CD4-positive, alpha-beta T cell treated with Interleukin-12 subunit alpha and Interleukin-12 subunit beta, for 1 hour (primary cell): ENCODE measurements around the gene RAPGEF4.

ENCODE experiments used
- DNase-seq: peaks from one replicate; pipeline ENCODE4 v3.0.0-alpha.2; 2020

RAPGEF4 gene

DNA sequence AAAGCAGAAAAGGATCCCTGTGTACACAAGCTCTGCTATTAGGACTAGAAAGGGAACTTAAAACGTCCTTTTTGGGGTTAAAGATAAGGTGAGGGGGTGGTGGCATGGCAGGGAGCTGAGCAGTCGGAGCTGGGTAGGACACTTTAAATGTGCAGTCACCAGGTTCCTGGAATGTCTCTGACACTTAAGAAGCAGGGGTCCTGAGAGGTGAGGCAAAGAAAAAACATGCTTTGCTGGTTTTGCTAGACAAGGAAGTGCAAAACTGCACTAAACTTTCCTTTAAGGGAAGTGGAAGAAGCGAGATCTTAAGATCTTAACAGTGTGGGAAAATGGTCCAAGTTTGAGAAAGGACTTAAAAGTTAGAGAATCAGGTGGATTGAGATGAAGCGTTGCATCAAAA is 240.5 kb downstream of the RAPGEF4 start:
- DNase-seq, result no peak

DNA sequence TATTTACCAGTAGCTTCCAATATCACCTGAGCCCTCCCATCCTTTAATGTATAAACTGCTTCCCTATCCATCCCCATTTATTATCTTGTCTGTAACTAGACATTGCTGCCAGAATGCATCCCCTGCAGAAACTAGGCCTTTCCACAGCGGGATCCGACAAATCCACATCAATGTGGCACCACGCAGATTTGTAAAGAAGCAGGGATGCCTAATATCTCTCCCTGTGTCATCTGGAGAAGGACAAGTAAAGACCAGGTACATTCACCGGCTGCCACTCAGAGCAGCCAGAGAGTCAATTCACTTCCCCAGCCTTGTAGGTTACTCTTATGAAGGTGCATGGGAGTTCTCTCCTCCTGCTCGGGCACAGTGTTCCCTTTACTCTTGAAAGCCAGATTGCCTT is 241.2 kb downstream of the RAPGEF4 start:
- no peak for DNase-seq

DNA sequence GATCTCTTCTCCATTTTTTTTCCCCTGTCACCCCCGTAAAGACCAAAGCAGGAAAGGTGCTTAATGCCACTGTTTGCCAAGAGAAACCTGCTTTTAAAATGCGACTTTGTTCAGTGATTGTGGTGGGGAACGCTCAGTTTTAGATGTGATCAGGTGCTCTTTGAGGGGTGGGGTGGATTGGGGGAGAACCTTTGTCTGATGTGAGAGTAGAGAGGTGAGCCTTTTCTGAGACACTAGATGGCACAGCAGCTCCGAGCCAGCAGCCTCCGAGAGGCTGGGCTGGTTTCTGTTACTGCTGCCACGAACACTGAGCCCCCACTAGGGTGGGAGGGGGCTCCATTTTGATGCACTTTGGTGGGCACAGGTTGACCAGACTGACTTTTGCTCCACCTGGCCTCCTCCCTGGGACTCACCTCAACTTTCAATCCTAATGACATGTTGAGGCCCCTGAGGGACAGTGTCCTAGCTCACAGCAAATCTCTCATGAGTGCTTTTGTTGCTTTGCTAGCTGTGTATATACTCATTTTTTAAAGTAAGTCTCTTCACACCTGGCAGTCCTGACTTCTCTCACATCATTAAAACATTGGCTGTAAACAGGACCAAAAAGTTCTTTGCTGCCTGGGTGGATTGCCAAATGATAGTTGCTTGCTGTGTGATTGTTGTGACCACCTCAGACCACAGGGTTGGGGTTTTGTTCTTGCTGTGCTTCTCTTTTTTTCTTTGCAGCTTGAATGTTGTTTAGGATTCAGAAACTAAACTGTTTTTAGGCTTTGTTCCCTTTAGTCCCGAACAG is 241.8 kb downstream of the RAPGEF4 start:
- DNase-seq, result no peak

DNA sequence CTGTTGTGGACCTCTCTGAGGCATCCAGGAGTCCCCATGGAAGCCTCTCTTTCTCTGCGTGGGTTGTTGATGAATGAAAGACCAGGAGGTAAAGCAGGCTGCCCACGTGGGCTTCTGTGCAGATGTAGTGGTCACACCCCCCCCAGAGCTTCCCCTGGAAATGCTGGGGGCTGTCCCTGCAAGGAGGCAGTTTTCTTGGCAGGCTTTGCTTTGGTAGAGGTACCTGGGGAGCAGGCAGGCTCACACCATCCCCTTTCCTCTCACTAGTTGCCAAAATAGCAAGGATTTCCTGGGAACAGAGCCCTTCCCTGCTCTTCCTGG is 242.4 kb downstream of the RAPGEF4 start:
- no peak for DNase-seq

DNA sequence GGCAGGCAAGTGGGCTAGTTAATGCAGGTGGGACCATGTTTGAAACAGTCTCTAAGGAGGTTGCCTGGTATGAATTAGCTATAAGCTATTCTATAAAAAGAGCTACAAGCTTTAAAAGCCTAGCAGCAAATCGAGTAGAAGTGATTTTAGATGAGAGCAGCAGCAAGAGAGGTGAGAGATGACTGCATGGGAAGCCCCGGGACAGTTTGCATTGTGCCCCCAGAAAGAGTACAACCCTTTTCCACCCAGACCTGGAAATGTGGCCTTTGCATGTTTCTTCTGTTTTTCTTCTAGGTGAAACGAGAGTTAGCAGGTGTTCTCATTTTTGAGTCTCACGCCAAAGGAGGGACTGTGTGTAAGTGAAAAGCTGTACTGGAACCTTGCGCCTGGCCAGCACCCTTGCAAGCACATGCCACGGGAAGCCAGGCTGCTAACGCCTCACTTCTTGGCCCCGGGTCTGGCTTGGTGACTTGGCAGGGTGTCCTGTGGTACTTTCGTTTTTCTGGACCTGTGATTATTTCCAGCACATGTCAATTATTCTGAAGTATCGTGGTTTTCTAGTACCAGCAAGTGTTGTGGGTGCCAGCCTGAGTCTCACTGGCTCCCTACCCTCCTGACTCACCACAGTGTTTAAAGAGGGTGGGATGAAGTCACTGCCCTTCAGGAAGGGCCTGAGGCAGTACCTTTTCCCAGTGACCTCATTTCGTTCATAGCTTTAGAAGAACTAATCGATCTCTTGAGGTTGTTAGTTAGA is 249.7 kb downstream of the RAPGEF4 start:
- no peak for DNase-seq

DNA sequence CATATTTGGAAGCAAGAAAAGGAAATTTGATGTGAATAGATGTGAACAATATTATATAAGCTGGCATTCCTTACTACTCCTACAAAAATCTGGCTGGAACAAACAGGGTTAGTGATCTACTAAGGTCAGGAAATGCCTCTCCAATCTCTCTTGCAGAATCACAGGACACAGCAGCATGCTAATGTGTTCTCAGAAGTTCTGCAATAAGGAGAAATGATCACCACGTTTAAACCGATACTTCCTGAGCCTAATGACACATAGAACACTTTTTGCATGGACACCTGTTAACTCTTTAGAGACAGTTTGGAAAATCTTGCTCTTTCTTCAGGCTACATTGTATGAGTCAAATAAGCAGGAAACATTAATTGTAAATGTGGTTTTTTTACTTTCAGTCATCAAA is 250.4 kb downstream of the RAPGEF4 start:
- no peak for DNase-seq

DNA sequence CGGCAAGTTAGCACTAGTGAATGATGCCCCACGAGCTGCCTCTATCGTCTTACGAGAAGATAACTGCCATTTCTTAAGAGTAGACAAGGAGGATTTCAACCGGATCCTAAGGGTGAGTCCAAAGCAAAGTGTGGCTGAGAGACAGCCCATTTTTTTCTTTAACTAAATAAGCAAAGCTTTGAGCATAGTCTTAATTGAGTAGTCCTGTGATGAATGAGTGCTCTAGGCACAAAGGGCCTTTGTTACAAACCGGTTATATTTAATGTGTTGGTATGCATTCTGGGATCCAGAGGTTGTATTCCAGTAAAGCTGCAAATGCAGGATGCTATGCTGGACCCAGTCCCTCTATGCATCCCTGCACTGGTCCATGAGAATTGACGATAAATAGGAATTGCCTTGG is 253.1 kb downstream of the RAPGEF4 start:
- DNase-seq, result no peak

DNA sequence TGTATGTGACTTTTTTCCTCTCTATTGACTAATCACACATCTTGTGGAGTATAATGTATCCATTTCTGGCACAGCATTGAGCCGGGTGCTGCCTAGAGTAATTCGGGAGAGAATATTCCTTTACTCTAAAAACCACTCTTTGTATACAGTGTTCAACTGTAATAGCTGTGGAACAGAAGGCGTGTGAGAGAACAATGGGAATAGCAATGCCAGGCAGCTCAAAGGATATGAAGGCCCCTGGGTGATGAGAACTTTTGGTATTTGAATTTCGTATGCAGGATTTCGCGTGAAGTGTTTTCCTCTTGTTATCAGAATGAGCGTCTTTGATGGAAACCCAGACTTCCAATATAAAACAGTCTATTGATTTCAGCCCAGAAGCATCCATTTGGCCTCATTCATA is 255.4 kb downstream of the RAPGEF4 start:
- DNase-seq, result no peak

DNA sequence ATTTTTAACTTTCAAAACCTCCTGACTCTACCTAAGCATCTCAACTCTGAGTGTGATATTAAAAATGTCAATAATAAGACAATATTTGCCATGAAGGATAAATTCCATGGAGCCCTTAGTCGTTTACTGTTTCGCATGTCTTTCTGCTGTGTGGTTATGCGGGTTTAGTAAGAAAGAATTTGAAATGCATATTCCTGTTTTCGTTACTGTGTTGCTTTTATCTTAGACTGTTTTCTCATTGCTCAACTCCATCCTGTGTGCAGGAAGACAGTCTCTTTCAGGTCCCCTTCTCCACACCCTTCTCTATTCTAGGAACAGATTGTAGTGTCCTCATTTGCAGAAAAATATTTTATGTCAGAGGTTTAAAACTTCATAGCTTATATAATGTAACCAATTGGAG is 257.5 kb downstream of the RAPGEF4 start:
- DNase-seq, result no peak

DNA sequence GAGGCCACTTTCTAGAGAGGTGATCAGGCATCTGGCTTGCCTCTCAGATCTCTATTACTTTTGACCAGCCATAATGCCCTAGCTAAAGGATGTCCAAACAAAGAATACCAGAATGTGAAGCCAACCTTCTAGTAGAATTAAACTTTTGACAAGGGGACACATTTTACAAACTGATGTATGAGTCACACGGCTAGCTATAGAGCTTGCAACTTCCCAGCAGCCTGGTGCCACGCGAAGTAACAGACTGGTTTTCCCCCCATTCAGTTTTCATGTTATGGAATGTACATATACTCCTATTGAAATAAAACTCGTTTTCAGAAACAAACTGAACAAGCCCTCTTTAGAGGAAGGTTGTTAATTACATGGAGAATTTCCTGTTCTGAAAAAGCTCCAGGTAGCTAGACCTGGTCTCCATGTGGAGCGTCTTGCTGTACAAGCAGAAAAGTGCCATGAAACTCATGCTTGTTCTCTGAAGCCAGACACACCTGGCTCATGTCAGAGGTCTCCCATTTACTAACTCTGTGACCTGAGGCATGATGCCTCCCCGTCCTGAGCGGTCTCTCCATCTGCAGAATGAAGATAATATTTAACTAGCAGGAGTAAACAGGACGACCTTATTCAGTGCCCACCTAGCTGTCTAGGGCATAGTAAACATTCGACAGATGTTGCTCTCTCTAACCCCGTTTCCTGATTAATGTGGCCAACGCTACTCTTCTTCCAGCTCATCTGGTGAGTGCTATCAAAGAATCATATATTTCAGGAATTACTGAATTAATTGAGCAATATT is 258.5 kb downstream of the RAPGEF4 start:
- DNase-seq, result no peak

DNA sequence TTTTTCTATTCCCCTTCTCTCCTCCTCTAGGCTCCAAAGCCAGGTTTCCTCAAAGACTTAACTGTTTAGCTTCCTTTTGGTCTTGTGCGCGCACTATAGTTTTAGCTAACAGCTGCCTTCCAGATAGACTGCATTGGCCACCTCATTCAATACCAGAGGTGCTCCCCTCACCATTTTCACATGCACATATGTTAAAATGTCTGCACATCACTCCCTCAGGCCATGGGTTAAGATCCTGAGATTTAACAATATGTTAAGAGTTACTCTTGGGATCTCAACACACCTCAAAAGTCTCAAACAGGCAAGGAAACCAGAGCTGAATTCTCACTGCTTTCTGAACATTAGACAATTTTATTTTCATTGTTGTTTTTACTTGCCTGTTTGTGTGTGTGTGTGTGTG is 259.2 kb downstream of the RAPGEF4 start:
- DNase-seq, result no peak

DNA sequence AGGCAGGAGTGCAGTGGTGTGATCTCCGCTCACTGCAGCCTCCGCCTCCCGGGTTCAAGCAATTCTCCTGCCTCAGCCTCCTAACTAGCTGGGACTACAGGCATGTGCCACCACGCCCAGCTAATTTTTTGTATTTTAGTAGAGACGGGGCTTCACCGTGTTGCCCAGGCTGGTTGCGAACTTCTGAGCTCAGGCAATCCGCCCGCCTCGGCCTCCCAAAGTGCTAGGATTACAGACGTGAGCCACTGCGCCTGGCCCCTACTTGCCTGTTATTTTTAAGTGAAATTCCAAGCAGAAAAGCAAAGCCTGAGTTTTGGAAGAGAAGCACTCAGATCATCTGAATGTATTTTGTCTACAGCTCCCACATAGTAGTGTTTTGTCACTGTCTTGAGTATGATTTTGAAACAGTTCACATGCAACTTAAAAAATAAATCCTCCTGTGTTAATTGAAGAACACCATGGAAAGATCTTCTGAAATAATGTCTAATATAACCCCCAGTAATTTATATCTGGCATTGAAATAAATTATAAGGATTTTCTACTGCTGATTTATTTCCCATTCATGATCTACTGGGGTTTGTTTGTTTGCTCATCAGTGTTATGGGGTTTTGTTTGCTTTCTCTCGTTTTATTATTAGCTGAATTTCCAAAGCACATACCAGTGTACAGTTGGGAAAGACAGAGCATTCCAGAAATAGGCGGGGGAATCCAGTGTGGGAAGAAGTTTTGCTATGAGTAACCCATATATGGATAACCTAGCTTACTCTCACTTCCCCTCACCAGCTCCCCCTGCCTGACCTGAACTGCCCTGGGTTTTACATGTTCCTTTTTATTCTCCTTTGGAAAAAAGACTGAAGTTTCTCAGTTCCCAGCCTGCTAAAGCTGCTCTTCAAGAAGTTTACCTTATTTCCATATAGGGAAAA is 259.9 kb downstream of the RAPGEF4 start:
- DNase-seq, result no peak

DNA sequence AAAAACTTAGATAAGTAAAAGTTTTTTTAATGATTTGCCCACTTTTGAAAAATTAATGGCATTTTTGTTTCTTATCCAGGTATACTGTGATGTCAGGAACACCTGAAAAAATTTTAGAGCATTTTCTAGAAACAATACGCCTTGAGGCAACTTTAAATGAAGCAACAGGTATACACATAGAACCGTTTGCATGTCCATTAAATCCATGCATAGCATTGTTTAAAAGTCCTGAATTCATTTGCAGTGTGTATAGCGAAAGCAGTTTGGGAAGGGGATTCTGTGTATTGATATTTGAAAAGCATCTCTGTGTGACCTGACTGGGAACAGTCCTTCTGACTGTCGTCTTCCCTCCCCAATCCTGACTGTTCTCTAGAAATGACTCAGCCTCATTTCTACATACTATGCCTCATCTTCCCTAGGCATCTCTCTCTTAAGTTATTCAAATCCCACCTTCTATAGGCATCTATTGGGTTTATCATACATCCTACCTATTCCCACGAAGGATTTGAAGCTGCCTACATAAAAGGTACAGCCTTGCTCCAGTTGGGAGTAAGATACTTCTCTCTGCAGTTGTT is 260.8 kb downstream of the RAPGEF4 start:
- no peak for DNase-seq

DNA sequence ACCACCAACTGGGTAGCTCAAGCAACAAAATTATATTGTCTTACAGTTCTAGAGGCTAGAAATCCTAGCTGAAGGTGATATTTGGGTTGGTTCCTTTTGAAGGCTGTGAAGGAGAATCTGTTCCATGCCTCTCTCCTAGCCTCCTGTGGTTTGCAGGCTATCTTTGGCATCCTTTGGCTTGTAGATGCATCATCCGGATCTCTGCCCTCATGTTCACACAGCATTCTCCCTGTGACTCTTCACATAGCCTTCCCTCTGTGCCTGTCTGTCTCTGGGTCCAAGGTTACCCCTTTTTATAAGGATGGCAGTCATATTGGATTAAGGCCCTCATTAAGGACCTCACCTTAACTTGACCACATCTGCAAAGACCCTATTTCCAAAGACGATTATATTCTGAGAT is 261.4 kb downstream of the RAPGEF4 start:
- DNase-seq, result no peak

DNA sequence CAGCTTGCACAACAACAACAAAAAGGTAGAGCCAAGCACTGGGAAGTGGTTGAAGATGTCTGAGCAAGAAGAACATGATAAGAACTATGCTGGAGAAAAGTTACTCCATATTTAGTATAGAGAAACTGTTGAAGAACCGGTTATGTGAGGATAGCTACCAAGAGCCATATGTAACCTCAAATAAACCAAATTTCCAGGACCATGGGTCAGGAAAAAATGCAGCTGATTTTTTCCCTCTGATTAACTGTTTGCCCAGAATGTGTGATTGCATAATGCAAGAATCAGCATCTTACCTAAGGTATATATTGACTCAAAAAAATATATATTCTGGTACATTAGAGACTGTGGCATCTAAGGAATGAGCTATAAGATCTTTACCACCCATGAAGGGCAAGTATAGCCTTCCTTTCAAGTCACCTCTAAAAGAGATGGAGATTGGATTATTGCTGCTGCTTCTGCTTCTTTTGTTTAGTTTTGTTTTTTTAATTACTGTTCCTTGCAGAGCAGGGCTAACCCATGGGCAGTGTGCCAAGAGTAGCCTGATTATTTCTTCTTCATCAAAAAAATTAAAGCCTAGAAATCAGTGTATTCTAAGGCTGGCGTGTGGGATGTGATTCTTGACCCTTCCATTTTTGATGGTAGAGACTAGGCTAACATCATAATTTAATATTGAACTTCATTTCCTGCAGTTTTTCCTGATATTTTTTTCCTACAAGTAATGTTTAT is 263.1 kb downstream of the RAPGEF4 start:
- DNase-seq, result no peak

DNA sequence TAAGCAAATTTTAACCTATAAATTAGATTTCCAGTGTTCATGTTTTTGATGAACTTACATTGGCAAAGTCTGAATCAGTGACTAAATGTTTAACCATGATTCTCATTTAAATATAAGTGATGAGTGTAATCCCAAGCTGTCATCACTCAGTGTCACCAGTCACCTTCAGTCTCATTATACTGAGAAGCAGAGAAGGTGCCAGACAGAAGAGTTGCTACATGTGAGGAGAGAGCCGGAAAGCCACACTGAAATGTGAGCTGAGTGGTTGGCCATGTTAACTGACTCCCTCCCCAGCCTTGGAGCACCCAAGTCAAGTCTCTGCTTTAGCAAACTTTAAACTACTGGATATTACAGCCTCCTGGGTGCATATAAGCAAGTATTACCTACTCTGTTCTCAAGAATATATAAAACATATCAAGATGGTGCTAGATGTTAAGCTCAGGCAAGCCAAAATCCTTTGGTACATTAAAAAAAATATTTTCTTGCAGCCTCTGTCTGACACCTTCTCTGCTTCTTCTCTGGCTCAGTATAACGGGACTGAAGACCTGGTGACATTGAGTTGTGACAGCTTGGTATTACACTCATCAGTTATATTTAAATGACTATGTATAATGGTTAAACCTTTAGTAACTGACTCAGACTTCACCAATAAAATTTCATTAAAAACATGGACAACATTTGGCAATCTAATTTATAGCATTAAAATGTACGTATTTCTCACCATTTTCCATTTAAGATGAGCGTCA is 264.2 kb downstream of the RAPGEF4 start:
- DNase-seq, result no peak

DNA sequence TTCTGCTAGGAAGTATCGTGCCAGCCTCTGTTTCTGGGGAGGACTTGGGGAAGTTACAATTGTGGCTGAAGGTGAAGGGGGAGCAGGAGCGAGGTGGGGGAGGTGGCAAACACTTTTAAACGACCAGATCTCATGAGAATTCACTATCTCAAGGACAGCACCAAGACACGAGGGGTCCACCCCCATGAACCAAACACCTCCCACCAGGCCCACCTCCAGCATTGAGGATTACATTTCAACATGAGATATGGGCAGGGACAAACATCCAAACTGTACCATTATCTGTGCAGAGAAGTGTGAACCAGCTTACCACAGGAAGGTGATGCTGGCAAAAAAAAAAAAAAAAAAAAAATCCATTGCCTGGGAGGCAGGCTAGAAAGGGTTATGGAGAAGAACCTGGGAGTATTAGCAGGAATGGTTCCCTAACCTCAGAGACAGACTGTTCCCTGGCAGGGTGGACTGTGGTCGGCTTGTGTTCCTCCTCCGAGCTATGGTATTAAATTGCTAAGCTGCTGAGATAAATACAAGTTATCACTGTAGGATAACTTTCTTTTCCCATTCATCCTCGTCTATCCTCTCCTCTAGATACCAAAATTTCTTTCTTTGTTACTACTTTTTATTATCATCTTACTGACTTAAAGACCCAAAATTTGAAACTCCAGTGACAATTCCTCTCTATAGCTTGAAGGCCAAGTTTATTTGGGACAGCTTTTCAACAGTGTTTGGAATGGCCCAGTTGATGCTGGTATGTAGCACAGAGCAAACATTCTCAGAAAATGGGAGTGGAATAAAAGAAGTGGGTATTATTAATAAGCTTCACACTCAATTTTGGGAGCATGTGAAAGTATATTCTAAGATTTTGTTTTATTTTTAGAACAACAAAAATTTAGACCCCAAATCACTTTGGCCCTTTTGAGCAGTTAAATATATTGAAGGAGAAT is 266.3 kb downstream of the RAPGEF4 start:
- no peak for DNase-seq

DNA sequence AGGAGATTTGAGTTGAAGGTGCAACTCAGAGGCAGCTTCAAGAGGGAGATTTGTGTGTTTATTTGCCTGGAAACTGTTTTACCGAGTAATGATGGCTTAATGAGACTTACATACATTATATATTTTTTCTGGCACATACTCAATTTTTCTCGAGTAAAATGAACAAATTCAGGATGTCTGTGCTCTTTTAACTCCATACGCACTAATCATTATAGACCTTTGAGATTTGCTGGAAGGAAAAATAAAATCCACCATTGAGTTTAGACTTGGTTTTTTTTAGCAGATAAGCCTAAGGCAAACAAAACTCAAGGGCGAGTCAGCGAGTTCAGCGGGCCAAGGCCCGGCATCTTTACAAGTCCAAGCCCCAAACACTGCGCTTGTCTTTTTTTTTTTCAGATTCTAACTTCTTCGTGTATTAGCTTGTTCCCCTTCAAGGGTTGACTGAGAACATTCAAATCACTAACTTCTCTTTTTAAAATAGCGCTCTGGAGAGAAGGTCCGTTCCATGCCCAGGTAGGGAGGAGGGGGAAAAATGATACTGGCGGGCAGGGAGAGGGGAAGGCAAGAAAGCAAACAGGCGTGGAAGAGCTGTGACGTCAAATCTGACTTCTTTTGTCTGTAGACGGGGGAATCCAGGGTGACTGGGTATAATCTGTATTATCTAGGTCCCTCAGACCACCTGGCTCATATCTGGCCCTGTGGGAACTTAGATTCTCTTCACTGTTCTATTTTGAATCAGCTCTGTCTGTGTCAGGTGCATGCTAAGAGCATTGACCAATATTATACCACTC is 267.3 kb downstream of the RAPGEF4 start:
- no peak for DNase-seq

DNA sequence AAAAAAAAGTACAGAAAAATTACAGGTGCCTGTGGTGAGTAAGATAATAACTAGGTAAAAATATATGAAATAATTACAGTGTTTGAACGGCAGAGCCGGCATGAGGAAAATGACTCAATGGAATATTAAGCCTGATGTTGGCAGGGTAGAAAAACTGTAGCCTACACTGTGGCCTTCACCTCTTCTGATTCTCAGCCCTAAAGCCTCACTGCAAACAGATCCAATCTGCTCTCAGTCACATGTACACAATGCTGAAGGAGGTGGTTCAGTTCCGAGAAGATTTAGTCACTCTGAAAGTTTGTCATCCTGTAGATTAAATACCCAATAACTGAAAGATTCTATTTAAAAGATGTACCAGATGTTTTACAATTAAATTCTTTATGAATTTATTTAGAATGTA is 273.1 kb downstream of the RAPGEF4 start:
- DNase-seq, result no peak
